ENCODE results near the gene CCBE1.

CCBE1 gene

GRCh38 chr18:59564561-59564960, 132.7 kb downstream of the CCBE1 start:
- DNase-seq (ENCODE audit: low read depth, low spot score) = no peak
- no peaks in the 10 kb centered on the region for H3K36me3 ChIP-seq (ENCODE audit: insufficient read depth, insufficient read length, low read length)
- H3K4me1 ChIP-seq (ENCODE audit: insufficient read depth, insufficient read length) = no peaks in the 10 kb centered on the region
- no peak overlapping the region for H3K4me3 ChIP-seq (ENCODE audit: insufficient read length, low read depth)
- no peaks in the 10 kb centered on the region for H3K9me3 ChIP-seq (ENCODE audit: insufficient read depth, low read length)
- no peak for TF ChIP-seq ZNF274 (IDR thresholded peaks at IDR 0.05; ENCODE audit: low read depth, low read length)
- no peak for TF ChIP-seq YY1 (IDR thresholded peaks at IDR 0.05; ENCODE audit: insufficient read depth, insufficient read length)
- no peak overlapping the region for H3K9ac ChIP-seq (ENCODE audit: insufficient read length, low read depth)
- no peaks in the 10 kb centered on the region for H3K27me3 ChIP-seq (ENCODE audit: insufficient read depth, insufficient read length)

GRCh38 chr18:59563176-59563785, 133.9 kb downstream of the CCBE1 start:
- Histone ChIP-seq H3K4me1 (ENCODE audit: insufficient read depth, insufficient read length) (no peaks in the 10 kb centered on the region), H3K9ac (ENCODE audit: insufficient read length, low read depth) (no peak overlapping the region), H3K4me3 (ENCODE audit: insufficient read length, low read depth) (no peak overlapping the region), H3K27me3 (ENCODE audit: insufficient read depth, insufficient read length) (no peaks in the 10 kb centered on the region), H3K9me3 (ENCODE audit: insufficient read depth, low read length) (no peaks in the 10 kb centered on the region), H3K36me3 (ENCODE audit: insufficient read depth, insufficient read length, low read length) (no peaks in the 10 kb centered on the region)
- no peak for DNase-seq (ENCODE audit: low read depth, low spot score)
- no peak for TF ChIP-seq YY1 (IDR thresholded peaks at IDR 0.05; ENCODE audit: insufficient read depth, insufficient read length)

GRCh38 chr18:59562751-59563150, 134.5 kb downstream of the CCBE1 start:
- Histone ChIP-seq H3K9me3 (ENCODE audit: insufficient read depth, low read length) (peaks cover 3% of the 10 kb centered on the region), H3K27me3 (ENCODE audit: insufficient read depth, insufficient read length) (no peaks in the 10 kb centered on the region), H3K4me1 (ENCODE audit: insufficient read depth, insufficient read length) (no peaks in the 10 kb centered on the region), H3K36me3 (ENCODE audit: insufficient read depth, insufficient read length, low read length) (no peaks in the 10 kb centered on the region), H3K9ac (ENCODE audit: insufficient read length, low read depth) (no peak overlapping the region), H3K4me3 (ENCODE audit: insufficient read length, low read depth) (no peak overlapping the region)
- no peak for DNase-seq (ENCODE audit: low read depth, low spot score)
- TF ChIP-seq YY1 (IDR thresholded peaks at IDR 0.05; ENCODE audit: insufficient read depth, insufficient read length) = no peak
- no peak for TF ChIP-seq SUZ12 (IDR thresholded peaks at IDR 0.05; ENCODE audit: extremely low read depth, insufficient read depth, insufficient read length)
- TF ChIP-seq ZNF274 (IDR thresholded peaks at IDR 0.05; ENCODE audit: low read depth, low read length) = no peak

- no peaks in the 10 kb centered on the region for H3K36me3 ChIP-seq (ENCODE audit: insufficient read depth, insufficient read length, low read length)
- H3K27me3 ChIP-seq (ENCODE audit: insufficient read depth, insufficient read length) = no peaks in the 10 kb centered on the region
- H3K4me1 ChIP-seq (ENCODE audit: insufficient read depth, insufficient read length) = no peaks in the 10 kb centered on the region
- no peak for TF ChIP-seq YY1 (IDR thresholded peaks at IDR 0.05; ENCODE audit: insufficient read depth, insufficient read length)
- TF ChIP-seq ZNF274 (IDR thresholded peaks at IDR 0.05; ENCODE audit: low read depth, low read length) = no peak
- no peak for TF ChIP-seq SUZ12 (IDR thresholded peaks at IDR 0.05; ENCODE audit: extremely low read depth, insufficient read depth, insufficient read length)
- no peak overlapping the region for H3K4me3 ChIP-seq (ENCODE audit: insufficient read length, low read depth)
- no peak overlapping the region for H3K9ac ChIP-seq (ENCODE audit: insufficient read length, low read depth)
- H3K9me3 ChIP-seq (ENCODE audit: insufficient read depth, low read length) = peaks cover 13% of the 10 kb centered on the region
- DNase-seq (ENCODE audit: low read depth, low spot score) = no peak
These were observed 135.6 kb downstream of the CCBE1 start for GRCh38 chr18:59561612-59562011.

- H3K4me1 ChIP-seq (ENCODE audit: insufficient read depth, insufficient read length) = no peaks in the 10 kb centered on the region
- no peak overlapping the region for H3K9ac ChIP-seq (ENCODE audit: insufficient read length, low read depth)
- peaks cover 13% of the 10 kb centered on the region for H3K9me3 ChIP-seq (ENCODE audit: insufficient read depth, low read length)
- no peaks in the 10 kb centered on the region for H3K36me3 ChIP-seq (ENCODE audit: insufficient read depth, insufficient read length, low read length)
- TF ChIP-seq ZNF274 (IDR thresholded peaks at IDR 0.05; ENCODE audit: low read depth, low read length) (no peak), YY1 (IDR thresholded peaks at IDR 0.05; ENCODE audit: insufficient read depth, insufficient read length) (no peak)
- H3K27me3 ChIP-seq (ENCODE audit: insufficient read depth, insufficient read length) = no peaks in the 10 kb centered on the region
- DNase-seq (ENCODE audit: low read depth, low spot score) = no peak
- H3K4me3 ChIP-seq (ENCODE audit: insufficient read length, low read depth) = no peak overlapping the region
These were observed 136.7 kb downstream of the CCBE1 start for GRCh38 chr18:59560556-59560955.

GRCh38 chr18:59559528-59559927, 137.7 kb downstream of the CCBE1 start:
- Histone ChIP-seq H3K4me1 (ENCODE audit: insufficient read depth, insufficient read length) (no peaks in the 10 kb centered on the region), H3K27me3 (ENCODE audit: insufficient read depth, insufficient read length) (no peaks in the 10 kb centered on the region), H3K9ac (ENCODE audit: insufficient read length, low read depth) (no peak overlapping the region), H3K9me3 (ENCODE audit: insufficient read depth, low read length) (peaks cover 13% of the 10 kb centered on the region), H3K4me3 (ENCODE audit: insufficient read length, low read depth) (no peak overlapping the region), H3K36me3 (ENCODE audit: insufficient read depth, insufficient read length, low read length) (no peaks in the 10 kb centered on the region)
- TF ChIP-seq ZNF274 (IDR thresholded peaks at IDR 0.05; ENCODE audit: low read depth, low read length) (no peak), SUZ12 (IDR thresholded peaks at IDR 0.05; ENCODE audit: extremely low read depth, insufficient read depth, insufficient read length) (no peak), YY1 (IDR thresholded peaks at IDR 0.05; ENCODE audit: insufficient read depth, insufficient read length) (no peak)
- no peak for DNase-seq (ENCODE audit: low read depth, low spot score)

GRCh38 chr18:59555995-59556659, 141.1 kb downstream of the CCBE1 start:
- TF ChIP-seq SUZ12 (IDR thresholded peaks at IDR 0.05; ENCODE audit: extremely low read depth, insufficient read depth, insufficient read length) = no peak
- TF ChIP-seq ZNF274 (IDR thresholded peaks at IDR 0.05; ENCODE audit: low read depth, low read length) = no peak
- no peak for TF ChIP-seq YY1 (IDR thresholded peaks at IDR 0.05; ENCODE audit: insufficient read depth, insufficient read length)
- Histone ChIP-seq H3K9ac (ENCODE audit: insufficient read length, low read depth) (no peak overlapping the region), H3K27me3 (ENCODE audit: insufficient read depth, insufficient read length) (no peaks in the 10 kb centered on the region), H3K9me3 (ENCODE audit: insufficient read depth, low read length) (peaks cover 13% of the 10 kb centered on the region), H3K4me1 (ENCODE audit: insufficient read depth, insufficient read length) (no peaks in the 10 kb centered on the region), H3K4me3 (ENCODE audit: insufficient read length, low read depth) (no peak overlapping the region), H3K36me3 (ENCODE audit: insufficient read depth, insufficient read length, low read length) (no peaks in the 10 kb centered on the region)
- DNase-seq (ENCODE audit: low read depth, low spot score) = no peak

All from NT2/D1 (cell line).